HepG2 (cell line): Measurements from ENCODE around the gene UGT2A3. TPM values are rescaled to one million over a fixed set of nuclear protein-coding genes. Genes with fewer than 3 reads are reported as not detected.
A peak's percentile ranks its signal among the peaks of the same experiment; 100 is the strongest.

Experiments used
- BRCA1 ChIP-seq: sonication (generic); formaldehyde crosslinking; IDR thresholded peaks from 2 replicates; pipeline ENCODE4 v1.4.0; 2020; ENCODE audit warnings: missing genetic modification reagents
- CAMTA2 ChIP-seq: sonication (generic); formaldehyde crosslinking; IDR thresholded peaks from 2 replicates; pipeline ENCODE4 v1.4.0; 2020; ENCODE audit warnings: mild to moderate bottlenecking, missing genetic modification reagents, borderline replicate concordance
- CBFB ChIP-seq: sonication (generic); formaldehyde crosslinking; IDR thresholded peaks from 2 replicates; pipeline ENCODE4 v1.4.0; 2020; ENCODE audit warnings: missing genetic modification reagents
- DNMT1 ChIP-seq: sonication (generic); formaldehyde crosslinking; IDR thresholded peaks from 2 replicates; pipeline ENCODE4 v1.5.1; 2020; ENCODE audit warnings: mild to moderate bottlenecking, missing genetic modification reagents
- FOXA3 ChIP-seq: IDR thresholded peaks from 2 replicates; pipeline ENCODE4 v1.6.1; 2016; ENCODE audit warnings: missing genetic modification reagents, missing compliant biosample characterization
- HNRNPL ChIP-seq: fragments of 200-400 bp; formaldehyde crosslinking; IDR thresholded peaks from 2 replicates; pipeline ENCODE4 v1.6.1; 2017; ENCODE audit warnings: mild to moderate bottlenecking, low read depth, low read length
- JUND ChIP-seq: sonication (generic); formaldehyde crosslinking; IDR thresholded peaks from 2 replicates; pipeline ENCODE4 v1.8.0; 2022; ENCODE audit warnings: mild to moderate bottlenecking, missing genetic modification reagents
- KAT2B ChIP-seq: fragments of 150-350 bp; IDR thresholded peaks from 2 replicates; pipeline ENCODE4 v1.6.1; 2014; ENCODE audit warnings: low read depth, low read length, borderline replicate concordance
- MTA3 ChIP-seq: sonication (generic); formaldehyde crosslinking; IDR thresholded peaks from 2 replicates; pipeline ENCODE4 v1.4.0; 2020; ENCODE audit warnings: missing genetic modification reagents
- NCOA2 ChIP-seq: sonication (generic); formaldehyde crosslinking; IDR thresholded peaks from 2 replicates; pipeline ENCODE4 v1.8.0; 2022; ENCODE audit warnings: inconsistent platforms
- NCOA5 ChIP-seq: sonication (generic); formaldehyde crosslinking; IDR thresholded peaks from 2 replicates; pipeline ENCODE4 v1.4.0; 2020; ENCODE audit warnings: missing genetic modification reagents
- NFE2L1 ChIP-seq: sonication (generic); formaldehyde crosslinking; IDR thresholded peaks from 2 replicates; pipeline ENCODE4 v1.4.0; 2020; ENCODE audit warnings: missing genetic modification reagents, mild to moderate bottlenecking, borderline replicate concordance
- POLR2G ChIP-seq: fragments of 200-400 bp; formaldehyde crosslinking; IDR thresholded peaks from 2 replicates; pipeline ENCODE4 v1.6.1; 2018; ENCODE audit warnings: mild to moderate bottlenecking, low read depth, low read length, moderate library complexity
- TAF1 ChIP-seq: sonication (generic); formaldehyde crosslinking; IDR thresholded peaks from 2 replicates; pipeline ENCODE4 v1.4.0; 2020; ENCODE audit warnings: missing genetic modification reagents
- TCF12 ChIP-seq, 2 experiments: fragments of 450-650 bp in 1 of 2; sonication (generic) in 1 of 2; formaldehyde crosslinking in 1 of 2; IDR thresholded peaks; 2 replicates each; pipeline versions ENCODE4 v1.6.1 to v1.8.0; 2017 to 2022; ENCODE audit warnings: antibody characterized with exemption in 1 of 2, mild to moderate bottlenecking in 1 of 2, missing genetic modification reagents in 1 of 2, moderate library complexity in 1 of 2
- TRIM24 ChIP-seq: sonication (generic); formaldehyde crosslinking; IDR thresholded peaks from 2 replicates; pipeline ENCODE4 v1.8.0; 2022; ENCODE audit warnings: mild to moderate bottlenecking, missing genetic modification reagents
- YEATS4 ChIP-seq: sonication (generic); formaldehyde crosslinking; IDR thresholded peaks from 2 replicates; pipeline ENCODE4 v1.4.0; 2020; ENCODE audit warnings: missing genetic modification reagents, borderline replicate concordance
- YY1 ChIP-seq: IDR thresholded peaks from 2 replicates; pipeline ENCODE4 v1.6.1; 2011; ENCODE audit warnings: low read length, low read depth, moderate library complexity, mild to moderate bottlenecking; ENCODE audit not compliant: insufficient read depth, insufficient replicate concordance
- ZFP82 ChIP-seq: sonication (generic); formaldehyde crosslinking; IDR thresholded peaks from 2 replicates; pipeline ENCODE4 v1.5.1; 2020; ENCODE audit warnings: mild to moderate bottlenecking, missing genetic modification reagents, borderline replicate concordance
- ZFP90 ChIP-seq: sonication (generic); formaldehyde crosslinking; IDR thresholded peaks from 2 replicates; pipeline ENCODE4 v1.8.0; 2022; ENCODE audit warnings: missing genetic modification reagents, mild to moderate bottlenecking, inconsistent platforms, borderline replicate concordance
- ZNF180 ChIP-seq: sonication (generic); formaldehyde crosslinking; IDR thresholded peaks from 2 replicates; pipeline ENCODE4 v1.4.0; 2020; ENCODE audit warnings: low read depth, missing genetic modification reagents, borderline replicate concordance
- ZNF343 ChIP-seq: sonication (generic); formaldehyde crosslinking; IDR thresholded peaks from 2 replicates; pipeline ENCODE4 v1.4.0; 2020; ENCODE audit warnings: mild to moderate bottlenecking, missing genetic modification reagents
- ZNF44 ChIP-seq: sonication (generic); formaldehyde crosslinking; IDR thresholded peaks from 2 replicates; pipeline ENCODE4 v1.5.1; 2020; ENCODE audit warnings: mild to moderate bottlenecking, missing genetic modification reagents
- ZNF629 ChIP-seq: sonication (generic); formaldehyde crosslinking; conservative IDR thresholded peaks from 2 replicates; pipeline ENCODE4 v1.5.0; 2020; ENCODE audit warnings: missing genetic modification reagents
- ZSCAN20 ChIP-seq: sonication (generic); formaldehyde crosslinking; IDR thresholded peaks from 2 replicates; pipeline ENCODE4 v1.4.0; 2020; ENCODE audit warnings: missing genetic modification reagents, mild to moderate bottlenecking, borderline replicate concordance
- polyA plus RNA-seq, 8 experiments: library from polyadenylated mRNA; depleted of rRNA in 3 of 8; stranded (reverse) in 7 of 8; unstranded in 1 of 8; fragments of >200 nt; fragmentation: Illumina TruSeq in 4 of 8; extraction: Trizol in 4 of 8; gene quantifications; 2 replicates each; pipeline versions ENCODE4 v1.2.1 to v1.2.3, GENCODE V29; 2011 to 2016; ENCODE audit warnings: low read depth in 4 of 8, missing spikeins in 1 of 8, mixed read lengths in 1 of 8; ENCODE audit not compliant: insufficient read depth in 1 of 8
- total RNA-seq, 5 experiments: library from RNA; depleted of rRNA; stranded (reverse); fragments of >200 nt; fragmentation: Illumina TruSeq; extraction: Trizol; gene quantifications; 2 replicates each; pipeline ENCODE4 v1.2.3, GENCODE V29; 2016; ENCODE audit warnings: low read depth in 1 of 5
- TF ChIP-seq, protein P1 (sequence below): sonication (generic); formaldehyde crosslinking; IDR thresholded peaks from 2 replicates; pipeline ENCODE4 v1.4.0; 2020; ENCODE audit warnings: missing genetic modification reagents, low read depth, mild to moderate bottlenecking, borderline replicate concordance
- TF ChIP-seq, protein P2 (sequence below): sonication (generic); formaldehyde crosslinking; IDR thresholded peaks from 2 replicates; pipeline ENCODE4 v1.5.0; 2020; ENCODE audit warnings: missing genetic modification reagents, mild to moderate bottlenecking, borderline replicate concordance

The UGT2A3 gene
- total and polyA plus RNA-seq, 2 of the 13 experiments (the other 11 are each of a cell fraction or from before 2014, with no cell fraction given) = 61.3 to 97.2 TPM

DNA sequence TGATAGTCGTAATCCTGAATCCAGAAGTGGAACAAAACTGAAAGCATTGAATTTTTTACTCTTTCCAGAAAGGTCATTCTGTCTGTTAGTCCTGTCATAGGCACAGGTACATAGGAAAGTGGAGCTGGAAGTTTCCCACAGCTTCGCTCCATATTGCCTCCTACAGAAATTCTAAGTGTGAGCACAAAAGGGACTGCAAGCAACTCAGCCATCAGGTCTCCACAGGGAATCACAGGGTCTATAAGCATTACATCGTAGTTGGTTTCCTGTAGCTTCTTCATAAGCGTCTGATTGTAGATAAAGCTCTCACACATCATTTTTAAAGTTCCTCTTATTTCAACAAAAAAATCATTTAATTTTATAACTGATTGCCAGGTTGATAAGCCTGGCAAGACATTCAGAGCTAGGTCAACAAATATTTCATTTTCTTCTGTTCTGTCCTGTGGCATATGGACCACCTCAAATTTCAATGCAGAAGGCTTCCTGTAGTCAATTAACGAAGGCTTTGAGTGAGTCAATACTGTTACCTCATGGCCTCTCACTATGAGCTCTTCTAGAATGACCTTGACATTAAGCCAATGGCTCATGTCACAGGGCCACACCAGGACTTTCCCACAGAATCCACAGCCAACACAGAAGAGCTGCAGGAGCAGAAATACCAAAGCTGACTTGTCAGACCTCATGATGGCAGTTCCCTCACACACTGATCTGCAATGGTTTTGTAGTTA, at the start of gene UGT2A3 (continued):
- TF ChIP-seq, protein P1, sequence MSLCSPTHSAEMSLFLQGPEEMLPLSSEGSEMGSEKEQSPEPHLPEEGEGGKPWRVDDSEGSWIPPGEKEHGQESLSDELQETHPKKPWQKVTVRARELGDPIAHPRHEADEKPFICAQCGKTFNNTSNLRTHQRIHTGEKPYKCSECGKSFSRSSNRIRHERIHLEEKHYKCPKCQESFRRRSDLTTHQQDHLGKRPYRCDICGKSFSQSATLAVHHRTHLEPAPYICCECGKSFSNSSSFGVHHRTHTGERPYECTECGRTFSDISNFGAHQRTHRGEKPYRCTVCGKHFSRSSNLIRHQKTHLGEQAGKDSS = peak; percentile 59; the same call in 1 of the 2 replicates
- TF ChIP-seq ZNF180 (CRISPR knock-in tag) = no peak
- peak; percentile 80; the same call in 1 of the 2 replicates for TF ChIP-seq YEATS4
- no peak for TF ChIP-seq DNMT1 (CRISPR knock-in tag)
- no peak for TF ChIP-seq KAT2B
- TF ChIP-seq ZNF44 (CRISPR knock-in tag) = no peak
- no peak for TF ChIP-seq ZNF343
- TF ChIP-seq NCOA5 (CRISPR knock-in tag) = no peak
- TF ChIP-seq CAMTA2 (CRISPR knock-in tag) = no peak
- peak; percentile 82; the same call in 1 of the 2 replicates for TF ChIP-seq BRCA1 (CRISPR knock-in tag)
- TF ChIP-seq ZFP90 (CRISPR knock-in tag) = peak; percentile 67; the same call in 1 of the 2 replicates
- peak; percentile 58; the same call in 1 of the 2 replicates for TF ChIP-seq TAF1 (CRISPR knock-in tag)
- peak; percentile 90 for TF ChIP-seq FOXA3 (CRISPR knock-in tag)
- peak; percentile 87 for TF ChIP-seq NCOA2 (CRISPR knock-in tag)
- TF ChIP-seq POLR2G = peak; percentile 39; the same call in 1 of the 2 replicates
- TF ChIP-seq TRIM24 (CRISPR knock-in tag) = no peak
- peak; percentile 37; the same call in 1 of the 2 replicates for TF ChIP-seq ZNF629 (CRISPR knock-in tag)
- TF ChIP-seq ZSCAN20 (CRISPR knock-in tag) = peak; percentile 73; the same call in 1 of the 2 replicates
- TF ChIP-seq YY1 = peak; percentile 10
- no peak for TF ChIP-seq NFE2L1 (CRISPR knock-in tag)
- peak; percentile 18; the same call in 1 of the 2 replicates for TF ChIP-seq CBFB (CRISPR knock-in tag)
- TF ChIP-seq HNRNPL = no peak
- TF ChIP-seq, protein P2, sequence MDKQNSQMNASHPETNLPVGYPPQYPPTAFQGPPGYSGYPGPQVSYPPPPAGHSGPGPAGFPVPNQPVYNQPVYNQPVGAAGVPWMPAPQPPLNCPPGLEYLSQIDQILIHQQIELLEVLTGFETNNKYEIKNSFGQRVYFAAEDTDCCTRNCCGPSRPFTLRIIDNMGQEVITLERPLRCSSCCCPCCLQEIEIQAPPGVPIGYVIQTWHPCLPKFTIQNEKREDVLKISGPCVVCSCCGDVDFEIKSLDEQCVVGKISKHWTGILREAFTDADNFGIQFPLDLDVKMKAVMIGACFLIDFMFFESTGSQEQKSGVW = no peak
- no peak for TF ChIP-seq TCF12 (IDR thresholded peaks at IDR 0.05)
- no peak for TF ChIP-seq TCF12 (CRISPR knock-in tag; IDR thresholded peaks at IDR 0.05)
- TF ChIP-seq ZFP82 (CRISPR knock-in tag) = no peak
- TF ChIP-seq MTA3 (CRISPR knock-in tag) = no peak
- TF ChIP-seq JUND (CRISPR knock-in tag) = peak; percentile 46; the same call in 1 of the 2 replicates
